Measurements from ENCODE around the gene DHRS3.

DHRS3 gene

DNA sequence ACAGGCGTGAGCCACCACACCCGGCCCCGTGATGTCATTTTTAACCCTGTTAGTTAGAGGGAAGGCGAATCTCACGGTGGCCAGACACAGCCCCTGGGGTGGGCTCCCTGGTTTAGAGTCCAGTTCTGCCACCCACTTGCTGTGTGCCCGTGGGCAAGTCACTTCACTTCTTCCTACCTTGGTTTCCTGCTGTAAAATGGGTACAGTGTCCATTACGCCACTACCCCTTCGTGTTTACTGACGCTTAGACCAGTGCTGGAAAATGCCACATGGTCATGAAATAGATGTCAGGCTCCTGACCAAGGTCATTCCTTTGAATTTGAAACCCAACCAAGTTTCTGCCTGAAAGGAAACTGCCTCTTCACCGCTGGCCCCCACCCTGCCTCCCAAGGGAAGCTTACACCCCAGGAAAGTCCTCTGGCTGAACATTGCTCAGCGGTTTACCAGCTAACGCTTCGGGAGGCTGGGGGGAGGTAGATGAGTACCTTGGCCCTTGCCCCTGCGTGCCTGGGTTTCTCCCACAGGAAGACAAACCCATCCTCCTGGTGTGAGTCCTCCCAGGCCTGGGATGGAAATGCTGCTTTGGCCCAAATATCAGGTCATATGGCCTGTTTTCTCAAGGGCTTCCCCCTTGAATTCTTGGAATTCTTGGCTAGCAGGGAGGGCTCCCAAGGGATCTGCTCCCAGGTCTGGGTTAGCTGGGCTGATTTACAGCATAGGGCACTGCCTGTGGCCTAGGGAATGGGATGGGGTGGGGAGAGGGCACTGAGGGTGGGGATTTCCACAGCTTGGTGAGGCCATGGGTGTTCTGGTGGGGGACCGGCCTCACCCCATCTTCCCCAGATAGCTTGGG lies 18.3 kb upstream of the DHRS3 start:
- no peak for DNase-seq

DNA sequence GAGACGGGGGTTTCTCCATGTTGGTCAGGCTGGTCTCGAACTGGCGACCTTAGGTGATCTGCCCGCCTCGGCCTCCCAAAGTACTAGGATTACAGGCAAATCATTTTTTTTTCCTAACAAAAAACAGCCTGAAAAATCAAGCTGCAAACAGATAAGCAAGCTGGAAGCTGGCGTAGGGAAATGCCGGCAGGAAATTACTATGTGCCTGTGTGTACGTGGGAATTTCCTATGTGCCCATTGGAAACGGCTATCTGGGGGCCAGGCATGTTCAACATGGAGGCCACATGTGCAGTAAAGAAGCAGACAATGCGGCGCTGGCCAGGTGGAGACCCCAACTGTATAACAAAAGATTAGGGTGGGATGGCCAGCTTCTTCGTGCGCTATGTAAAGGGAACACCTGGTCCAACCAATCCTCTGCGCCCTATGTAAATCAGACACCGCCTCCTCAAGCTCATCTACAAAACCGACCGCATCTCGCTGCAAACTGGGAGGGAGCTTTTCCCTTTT lies 16.7 kb upstream of the DHRS3 start:
- DNase-seq: no peak

GRCh38 chr1:12634156-12634555 lies 16.1 kb upstream of the DHRS3 start:
- no peak for DNase-seq

DNA sequence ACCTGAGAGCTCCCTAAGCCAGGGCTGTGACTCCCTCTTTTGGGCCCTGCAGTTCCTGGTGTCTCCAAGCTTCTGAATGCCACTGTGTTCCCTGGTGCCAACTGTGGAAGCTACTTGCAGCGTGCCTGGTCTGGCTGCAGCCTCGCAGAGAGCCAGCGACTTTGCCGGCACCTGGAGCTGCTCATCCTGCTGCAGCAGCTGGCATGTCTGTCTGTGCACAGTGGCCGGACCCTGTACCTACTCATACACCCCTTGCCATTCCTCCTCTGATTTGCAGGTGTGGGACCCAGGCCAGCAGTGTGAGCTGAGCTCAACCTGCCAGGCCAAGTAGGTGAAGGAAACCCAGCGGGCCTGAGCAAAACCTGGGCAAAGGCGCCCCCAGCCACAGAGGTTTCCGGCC lies 13.6 kb upstream of the DHRS3 start:
- no peak for DNase-seq

DNA sequence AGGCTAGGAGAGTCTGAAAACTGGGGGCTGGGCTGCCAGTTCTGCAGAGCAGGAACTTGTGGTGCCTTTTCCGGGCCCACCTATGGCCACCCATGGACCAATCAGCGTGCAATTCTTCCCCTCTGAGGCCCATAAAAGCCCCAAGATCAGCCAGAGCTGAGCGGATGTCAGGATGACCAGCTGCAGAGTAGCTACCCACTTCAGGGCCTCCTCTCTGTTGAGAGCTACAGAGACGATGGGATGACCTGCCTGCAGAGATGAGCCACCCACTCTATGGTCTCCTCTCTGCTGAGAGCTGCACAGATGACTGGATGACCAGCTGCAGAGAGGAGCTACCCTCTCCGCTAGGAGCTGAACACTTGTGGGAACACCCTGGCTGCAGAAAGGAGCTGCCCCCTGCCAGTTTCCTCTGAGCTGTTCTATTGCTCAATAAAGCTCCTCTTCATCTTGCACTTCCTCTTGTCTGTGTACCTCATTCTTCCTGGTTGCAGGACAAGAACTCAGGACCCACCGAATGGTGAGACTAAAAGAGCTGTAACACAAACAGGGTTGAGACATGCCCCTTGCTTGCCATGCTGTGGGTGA lies 13.0 kb upstream of the DHRS3 start:
- DNase-seq: no peak

GRCh38 chr1:12629985-12630760 lies 12.2 kb upstream of the DHRS3 start:
- no peak for DNase-seq

GRCh38 chr1:12629511-12629956 lies 11.5 kb upstream of the DHRS3 start:
- no peak for DNase-seq

DNA sequence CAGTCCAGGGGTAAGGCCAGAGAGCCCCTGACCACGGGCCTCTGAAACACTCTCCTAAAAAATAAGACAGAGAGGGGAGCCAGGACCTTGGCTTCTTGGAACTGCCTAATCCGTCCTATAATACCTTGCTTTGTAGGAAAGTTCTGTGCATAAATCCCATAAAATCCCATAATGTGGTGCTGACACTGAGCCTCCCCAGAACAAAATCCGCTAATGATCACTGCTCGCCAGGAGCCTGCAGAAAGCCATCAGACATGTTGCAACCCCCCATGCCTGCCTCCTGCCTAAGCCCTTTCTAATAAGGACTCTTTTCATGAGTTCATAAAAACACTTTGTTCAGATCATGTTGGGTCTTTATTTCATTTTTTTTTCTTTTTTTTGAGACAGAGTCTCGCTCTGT lies 9.3 kb upstream of the DHRS3 start:
- DNase-seq: no peak

- no peak for DNase-seq
Observed at GRCh38 chr1:12626888-12627287, 8.9 kb upstream of the DHRS3 start.

DNA sequence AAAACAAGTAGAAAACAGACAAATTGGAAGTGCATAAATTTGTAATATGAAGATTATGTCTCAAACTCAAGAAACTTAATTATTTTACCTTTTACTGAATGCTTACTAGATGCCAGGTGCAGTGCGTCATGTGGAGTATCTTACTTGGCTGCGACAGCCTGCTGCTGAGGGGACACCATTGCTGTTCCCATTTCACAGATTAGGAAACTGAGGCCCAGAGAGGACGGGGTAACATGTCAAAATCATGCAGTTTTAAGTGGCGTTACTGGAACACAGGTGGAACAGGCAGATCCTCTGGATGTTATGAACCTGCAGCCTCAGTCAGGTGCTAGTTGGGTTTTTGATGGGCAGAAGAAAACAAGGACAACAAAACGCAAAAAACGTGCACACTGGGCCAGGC lies 7.3 kb upstream of the DHRS3 start:
- DNase-seq: no peak

DNA sequence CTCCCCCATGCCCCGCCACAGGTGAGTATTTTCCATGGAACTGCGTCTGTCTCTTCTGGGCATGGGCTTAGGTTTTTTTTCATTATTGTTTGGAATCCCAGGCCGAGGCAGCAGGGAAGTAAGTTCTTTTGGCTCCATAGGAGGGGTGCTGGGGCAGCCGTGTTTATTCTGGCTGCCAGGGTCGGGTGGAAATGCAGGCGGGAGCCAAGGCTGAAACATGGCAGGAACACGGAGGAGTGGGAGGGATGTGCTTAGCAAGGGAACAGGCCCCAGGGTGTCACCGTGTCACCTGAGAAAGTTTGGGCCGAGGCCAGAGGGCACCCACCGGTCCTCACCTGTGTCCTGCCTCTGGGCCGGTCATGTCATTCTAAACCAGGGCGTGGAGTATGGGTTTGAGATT lies 4.5 kb upstream of the DHRS3 start:
- no peak for DNase-seq

DNA sequence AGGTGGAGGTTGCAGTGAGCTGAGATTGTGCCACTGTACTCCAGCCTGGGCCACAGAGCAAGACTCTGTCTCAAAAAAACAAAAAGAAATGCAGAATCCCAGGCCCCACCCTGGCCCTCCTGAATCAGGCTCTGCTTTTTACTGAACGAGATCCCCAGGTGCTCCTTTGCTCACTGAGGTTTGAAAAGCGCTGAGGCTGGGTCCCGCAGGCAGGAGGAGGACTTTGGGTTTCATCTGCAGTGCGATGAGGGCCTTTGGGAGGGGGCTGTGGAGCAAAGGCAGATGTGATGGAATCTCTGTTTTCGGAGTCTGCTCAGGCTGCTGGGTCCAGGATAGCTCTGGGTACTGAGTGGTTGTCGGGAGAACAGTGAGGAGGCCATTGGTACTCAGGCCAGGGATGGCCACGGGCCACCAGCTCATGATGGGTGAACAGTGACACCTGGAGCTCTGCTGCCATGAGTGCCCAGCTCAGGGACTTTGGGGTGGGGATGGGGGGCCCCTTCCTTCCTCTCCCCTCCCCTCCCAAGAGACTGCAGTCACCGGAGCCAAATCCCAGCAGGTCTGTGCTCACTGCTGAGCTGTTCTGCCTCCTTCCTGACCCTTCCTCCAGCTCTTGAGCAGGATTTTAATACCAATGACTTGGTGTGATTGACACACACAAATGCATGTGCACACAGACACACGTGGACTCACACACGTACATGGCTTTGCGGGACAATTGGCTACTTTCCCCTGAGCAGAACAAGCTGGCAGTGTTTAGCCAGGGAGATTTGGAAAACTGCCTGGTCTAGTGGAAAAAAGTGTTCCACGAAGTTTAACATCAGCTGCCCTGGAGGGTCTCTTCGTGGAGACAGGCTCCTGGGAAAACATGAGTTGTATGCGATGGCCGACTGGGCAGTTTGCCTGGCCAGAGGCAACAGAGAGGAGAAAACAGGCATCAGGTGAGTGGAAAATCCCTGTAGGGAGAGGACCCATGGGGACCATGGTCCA lies 3.6 kb upstream of the DHRS3 start:
- no peak for DNase-seq

GRCh38 chr1:12620931-12621330 lies 2.9 kb upstream of the DHRS3 start:
- no peak for DNase-seq

GRCh38 chr1:12620488-12620865 lies 2.5 kb upstream of the DHRS3 start:
- no peak for DNase-seq

- peak; percentile 32 for DNase-seq
Observed at GRCh38 chr1:12619792-12620487, 1.9 kb upstream of the DHRS3 start.

DNA sequence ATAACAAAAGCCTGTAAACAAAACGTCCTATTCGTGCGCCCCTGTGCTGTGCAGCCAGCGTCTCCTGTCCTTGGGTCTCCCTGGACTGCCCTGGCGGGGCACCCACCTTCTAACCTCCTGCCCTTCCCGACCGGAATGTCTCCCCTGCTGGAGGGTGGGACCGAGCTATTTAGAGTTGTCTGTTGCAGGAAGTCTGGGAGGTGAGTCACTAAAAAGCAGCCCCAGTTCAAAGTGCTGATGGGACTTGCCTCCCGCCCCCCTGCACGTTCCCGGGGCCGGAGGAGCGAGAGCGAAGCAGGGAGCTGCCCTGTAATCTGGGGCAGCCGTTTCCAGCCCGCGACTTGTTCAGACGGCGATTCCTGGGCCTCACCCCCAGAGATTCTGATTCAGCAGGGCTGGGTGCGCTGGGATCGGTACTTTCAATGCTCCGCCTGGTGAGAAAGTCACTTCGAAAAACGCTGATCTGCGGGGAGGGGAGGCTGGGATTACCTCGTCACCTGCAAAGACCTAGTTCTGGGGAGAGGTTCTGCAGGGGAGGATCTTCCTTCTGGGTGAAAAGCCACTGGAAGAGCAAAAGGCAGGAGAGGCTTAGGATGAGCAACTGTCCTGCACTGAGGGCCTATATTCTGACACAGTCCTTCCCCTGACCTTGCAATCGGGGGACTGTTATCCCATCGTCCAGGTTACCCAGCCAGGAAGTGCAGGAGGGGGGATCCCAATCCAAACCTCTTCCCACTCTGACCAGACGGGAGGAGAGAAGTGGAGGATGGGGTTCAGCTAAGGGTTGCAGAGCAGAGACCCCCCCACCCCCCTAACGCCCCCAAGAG lies 1.2 kb upstream of the DHRS3 start:
- DNase-seq: no peak

DNA sequence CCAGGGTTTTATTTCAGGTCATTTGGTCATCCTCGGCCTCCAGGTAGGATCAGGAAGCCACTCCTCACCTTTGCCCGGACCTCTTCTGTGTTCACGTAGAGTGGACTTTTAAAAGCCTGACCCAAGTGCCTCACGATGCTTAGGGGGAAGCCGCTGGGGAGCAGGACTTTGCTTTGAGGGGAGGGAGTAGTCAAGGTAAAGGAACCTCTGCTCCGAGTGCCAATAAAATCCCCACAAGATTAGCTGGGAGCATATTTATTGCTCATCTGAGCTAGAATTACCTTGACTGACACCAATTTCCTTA lies 603 bp upstream of the DHRS3 start:
- no peak for DNase-seq

- no peak for DNase-seq
Observed at GRCh38 chr1:12617511-12617900, 504 bp downstream of the DHRS3 start.

GRCh38 chr1:12616709-12617373 lies 1.2 kb downstream of the DHRS3 start:
- no peak for DNase-seq
